HG03520 (cell line): ENCODE data around the gene CDK13.

Experiments used
- ATAC-seq: cut with Tn5 transposase; IDR thresholded peaks from one replicate; pipeline ENCODE4 v1.9.1; 2021; ENCODE audit warnings: mild to moderate bottlenecking, moderate library complexity; ENCODE audit not compliant: unreplicated experiment

The CDK13 gene

GRCh38 chr7:40008223-40008815 is 58.3 kb downstream of the CDK13 start:
- ATAC-seq, result no peak

DNA sequence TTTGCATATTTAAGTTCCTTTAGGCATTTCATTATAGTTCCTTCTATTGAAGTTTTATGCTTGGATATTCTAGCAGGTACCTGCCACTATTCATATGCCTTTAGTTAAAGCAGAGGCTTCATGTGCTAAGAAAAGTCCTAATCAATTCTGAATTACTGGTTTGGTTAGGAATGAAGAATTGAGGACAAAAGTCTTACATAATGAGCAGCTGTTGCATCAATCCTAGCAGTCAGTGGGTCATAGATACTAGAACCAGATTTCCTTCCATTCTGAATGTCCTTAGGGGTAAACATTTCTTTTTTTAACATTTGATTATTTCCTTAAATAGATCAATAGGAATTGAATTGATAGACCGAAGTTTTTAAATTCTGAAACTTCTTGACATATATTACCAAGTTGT is 59.2 kb downstream of the CDK13 start:
- ATAC-seq, result no peak

- no peak for ATAC-seq
Measured at GRCh38 chr7:40014376-40014775, 64.3 kb downstream of the CDK13 start.

- peak; percentile 86 for ATAC-seq
Measured at GRCh38 chr7:40015790-40016296, 65.8 kb downstream of the CDK13 start.

DNA sequence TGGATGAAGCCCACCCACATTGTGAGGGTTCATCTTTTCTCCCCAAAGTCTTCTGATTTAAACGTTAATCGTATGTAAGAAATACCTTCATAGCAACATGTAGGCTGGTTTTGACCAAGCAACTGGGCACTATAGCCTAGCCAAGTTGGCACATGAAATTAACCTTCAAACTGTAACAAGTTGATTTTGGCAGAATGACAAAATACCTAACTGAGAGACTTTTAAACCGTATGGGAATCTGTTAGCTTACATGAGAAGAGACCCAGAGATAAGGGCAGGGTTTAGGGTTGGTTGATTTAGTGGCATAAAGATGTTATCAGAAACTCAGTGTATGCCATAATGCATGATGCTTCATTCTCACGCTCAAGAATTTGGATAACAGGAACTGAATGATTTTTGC is 69.5 kb downstream of the CDK13 start:
- no peak for ATAC-seq

DNA sequence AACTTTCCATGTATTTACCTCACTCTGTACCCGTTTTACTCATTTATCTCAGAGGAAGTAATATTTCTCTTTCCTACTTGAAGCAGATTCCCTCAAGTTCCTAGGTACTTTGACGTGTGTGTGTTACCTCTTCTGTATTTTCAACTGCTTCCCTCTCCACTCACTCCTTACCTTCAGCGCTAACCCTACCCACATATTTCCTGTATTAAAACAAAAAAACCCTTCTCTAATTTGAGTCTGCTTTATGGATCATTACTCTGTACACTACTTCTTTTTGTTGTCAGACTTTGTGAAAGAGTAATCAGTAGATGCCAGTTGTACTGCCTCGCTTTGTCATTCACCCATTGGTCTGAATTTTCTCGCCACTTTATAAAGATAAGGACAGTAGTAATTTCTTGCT is 74.0 kb downstream of the CDK13 start:
- ATAC-seq, result no peak

DNA sequence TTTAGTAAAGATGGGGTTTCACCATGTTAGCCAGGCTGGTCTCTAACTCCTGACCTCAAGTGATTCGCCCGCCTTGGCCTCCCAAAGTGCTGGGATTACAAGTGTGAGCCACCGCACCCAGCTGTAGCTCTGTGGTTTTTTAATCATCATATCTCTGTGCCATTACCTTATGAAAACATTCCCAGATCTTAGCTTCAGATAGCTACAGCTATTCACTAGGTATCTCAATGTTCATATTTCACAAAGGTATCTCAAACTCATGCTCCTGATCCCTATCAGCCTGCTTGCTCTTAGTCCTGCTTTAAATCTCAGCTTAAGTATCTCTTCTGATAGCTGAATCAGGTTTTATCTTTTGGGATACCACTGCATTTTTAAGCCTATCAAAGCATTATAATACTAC is 74.8 kb downstream of the CDK13 start:
- no peak for ATAC-seq

GRCh38 chr7:40027545-40027944 is 77.5 kb downstream of the CDK13 start:
- no peak for ATAC-seq

- ATAC-seq, result no peak
Measured at GRCh38 chr7:40033826-40034225, 83.8 kb downstream of the CDK13 start.

GRCh38 chr7:40041456-40041855 is 91.4 kb downstream of the CDK13 start:
- ATAC-seq, result no peak

DNA sequence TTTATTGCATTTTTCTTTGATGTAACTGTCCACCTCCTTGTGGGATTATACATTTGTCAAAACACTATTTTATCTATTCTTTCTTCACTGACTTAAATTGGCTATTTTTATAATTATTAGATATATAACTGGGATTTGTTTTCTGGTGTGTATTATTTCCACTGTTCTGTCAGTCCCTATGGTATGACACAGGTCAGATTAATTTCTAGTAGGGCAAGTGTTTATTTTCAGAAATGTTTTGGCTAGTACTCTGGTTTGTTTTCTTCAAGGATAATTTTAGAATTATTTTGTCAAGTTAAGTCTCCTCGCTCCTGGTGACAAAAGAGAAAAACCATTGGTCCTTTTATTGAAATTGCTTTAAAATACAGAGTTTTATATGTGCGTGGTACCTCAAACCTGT is 93.1 kb downstream of the CDK13 start:
- no peak for ATAC-seq

DNA sequence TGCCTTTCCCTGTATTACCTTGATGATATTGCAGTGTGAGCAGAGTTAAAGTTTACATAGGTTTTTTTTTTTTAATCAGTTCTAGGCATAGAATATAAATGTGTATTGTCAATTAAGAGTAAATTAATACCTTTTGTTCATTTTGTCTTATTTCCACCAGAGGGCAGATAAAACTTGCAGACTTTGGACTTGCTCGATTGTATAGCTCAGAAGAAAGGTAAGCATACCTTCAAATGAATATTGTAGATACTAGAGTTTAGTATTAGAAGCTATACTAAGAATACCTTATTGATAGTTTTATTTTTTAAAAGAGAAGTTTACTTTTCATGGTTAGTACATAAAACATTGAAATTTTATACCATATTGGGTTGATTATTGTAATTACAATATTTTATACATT is 97.6 kb downstream of the CDK13 start:
- ATAC-seq, result no peak

GRCh38 chr7:40057292-40057691 is 107.2 kb downstream of the CDK13 start:
- ATAC-seq, result no peak

DNA sequence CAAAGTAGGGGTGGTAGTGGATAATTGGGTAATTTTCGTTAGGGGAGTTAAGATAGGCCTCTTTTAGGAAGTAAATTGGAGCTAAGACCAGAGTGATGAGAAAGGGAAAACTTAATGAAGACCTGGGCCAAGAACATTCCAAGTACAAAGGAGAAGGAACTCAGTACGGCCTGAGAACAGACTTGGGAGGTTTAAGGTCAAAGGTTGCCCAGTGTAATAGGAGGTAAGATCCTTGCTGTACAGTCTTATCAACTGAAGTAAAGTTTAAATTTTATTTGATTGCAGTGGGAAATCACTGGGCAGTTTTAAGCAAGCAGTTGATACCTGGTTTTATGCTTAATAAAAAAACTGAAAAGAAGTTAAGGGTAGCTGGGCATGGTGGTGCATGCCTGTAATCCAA is 108.0 kb downstream of the CDK13 start:
- ATAC-seq, result no peak

DNA sequence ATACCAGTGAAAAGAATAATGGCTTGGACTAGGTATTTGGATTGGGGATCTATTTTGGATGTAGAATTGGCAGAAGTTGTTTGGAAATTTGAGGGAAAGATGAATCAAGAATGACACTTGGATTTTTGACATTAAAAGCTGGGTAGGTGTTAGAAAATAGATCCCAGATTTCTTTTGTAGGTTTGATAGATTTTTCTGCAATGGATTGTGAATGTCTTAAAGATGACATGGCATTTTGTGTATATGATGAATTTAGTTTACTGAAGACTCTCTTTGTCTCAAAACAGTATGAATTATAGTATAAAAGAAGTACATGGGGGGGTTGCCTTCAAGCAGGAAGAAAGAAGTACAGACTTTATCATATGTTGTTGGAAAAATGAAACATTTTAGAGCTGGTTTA is 108.6 kb downstream of the CDK13 start:
- ATAC-seq, result no peak

GRCh38 chr7:40059057-40059456 is 109.0 kb downstream of the CDK13 start:
- ATAC-seq, result no peak

GRCh38 chr7:40072268-40072667 is 122.2 kb downstream of the CDK13 start:
- no peak for ATAC-seq

GRCh38 chr7:40073239-40073638 is 123.2 kb downstream of the CDK13 start:
- ATAC-seq, result no peak

- ATAC-seq, result no peak
Measured at GRCh38 chr7:40077849-40078248, 127.8 kb downstream of the CDK13 start.

DNA sequence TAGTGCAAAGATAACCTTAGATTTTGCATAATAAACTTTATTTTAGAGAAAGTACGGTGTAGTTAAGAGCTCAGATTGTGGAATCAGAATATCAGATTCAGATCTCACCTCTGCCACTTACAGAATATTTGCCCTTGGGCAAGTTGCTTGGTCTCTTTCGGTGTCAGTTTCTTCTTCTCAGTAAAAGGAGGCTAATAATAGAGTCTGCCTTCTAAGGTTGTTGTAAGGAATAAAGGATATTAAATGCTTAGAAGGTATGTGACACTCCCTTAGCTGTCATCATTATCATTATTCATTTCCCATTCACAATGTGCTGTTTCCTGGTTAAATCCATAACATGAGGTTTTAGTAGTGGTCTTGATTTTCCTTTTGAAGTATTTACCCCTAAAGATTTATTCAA is 142.1 kb downstream of the CDK13 start:
- no peak for ATAC-seq

DNA sequence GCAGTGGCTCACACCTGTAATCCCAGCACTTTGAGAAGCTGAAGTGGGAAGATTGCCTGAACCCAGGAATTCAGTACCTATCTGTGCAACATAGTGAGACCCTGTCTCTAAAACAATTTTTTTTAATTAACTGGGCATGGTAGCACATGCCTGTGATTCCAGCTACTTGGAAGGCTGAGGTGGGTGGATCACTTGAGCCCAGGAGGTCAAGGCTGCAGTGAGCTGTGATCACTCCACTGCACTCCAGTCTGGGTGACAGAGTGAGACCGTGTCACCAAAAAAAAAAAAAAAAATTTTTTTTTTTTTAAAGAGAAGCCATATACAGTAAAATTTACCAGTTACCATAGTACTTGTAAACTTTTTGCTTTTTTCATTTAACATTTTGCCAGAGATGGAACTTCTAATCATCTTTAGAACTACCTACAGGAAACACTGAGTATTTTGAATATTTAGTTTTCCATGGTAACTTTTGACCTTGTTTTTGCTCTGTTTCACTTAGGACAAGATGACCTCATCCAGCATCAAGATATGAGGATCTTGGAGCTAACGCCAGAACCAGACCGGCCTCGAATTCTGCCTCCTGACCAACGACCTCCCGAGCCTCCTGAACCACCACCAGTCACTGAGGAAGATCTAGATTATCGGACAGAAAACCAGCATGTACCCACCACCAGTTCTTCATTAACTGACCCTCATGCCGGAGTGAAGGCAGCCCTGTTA is 143.7 kb downstream of the CDK13 start:
- no peak for ATAC-seq

DNA sequence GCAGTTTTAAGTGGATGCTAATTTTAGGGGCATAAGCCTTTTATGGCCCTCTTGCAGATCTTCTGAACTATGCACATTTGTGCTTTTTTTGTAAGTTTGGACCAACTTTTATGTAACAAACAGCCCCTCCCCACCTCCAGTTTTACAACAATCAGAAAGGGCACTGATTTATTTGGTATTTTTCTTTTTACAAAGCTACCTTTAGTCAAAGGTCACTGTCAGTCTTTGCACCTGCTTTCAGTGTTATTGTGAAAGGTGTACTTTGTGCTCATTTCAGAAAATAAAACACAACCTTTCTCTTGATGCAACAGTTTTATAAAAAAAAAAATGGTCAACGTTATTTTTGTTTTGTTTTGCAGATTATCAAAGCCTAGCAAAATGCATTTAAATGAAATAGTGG is 145.2 kb downstream of the CDK13 start:
- ATAC-seq, result no peak
